ENCODE results near the gene KIAA0040.

The KIAA0040 gene

GRCh38 chr1:175210744-175211143, 18.2 kb upstream of the KIAA0040 start:
- Mint-ChIP-seq H3K4me3 (no peak overlapping the region), H3K27me3 (no peaks in the 10 kb centered on the region), H3K4me1 (ENCODE audit: low read depth) (peaks cover 59% of the 10 kb centered on the region), H3K27ac (peak overlapping the region; percentile 51), H3K36me3 (ENCODE audit: low read depth) (no peaks in the 10 kb centered on the region), H3K9me3 (peaks cover 5% of the 10 kb centered on the region)
- no peak for DNase-seq

DNA sequence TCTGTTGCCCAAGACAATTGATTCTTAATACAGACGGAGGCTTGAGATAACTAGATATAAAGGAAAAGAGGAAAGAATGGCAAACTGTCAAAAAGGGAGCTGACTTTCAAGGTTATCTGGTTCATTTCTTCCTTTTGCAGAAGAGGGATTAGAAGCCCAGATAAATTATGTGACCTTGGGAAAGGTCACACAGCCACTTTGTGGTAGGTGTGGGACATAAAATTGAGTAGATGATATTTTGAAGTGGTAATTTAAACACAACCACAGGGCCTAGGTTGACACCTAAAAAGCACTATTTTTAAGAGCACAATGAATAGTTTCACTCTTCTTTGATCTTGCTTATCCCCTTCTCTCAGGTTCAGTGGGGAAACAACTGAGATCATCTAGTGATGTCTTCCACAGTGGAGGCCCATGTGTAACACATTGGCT, 16.9 kb upstream of the KIAA0040 start:
- no peak for DNase-seq
- Mint-ChIP-seq H3K4me3 (peak overlapping the region; percentile 61), H3K4me1 (ENCODE audit: low read depth) (peaks cover 62% of the 10 kb centered on the region), H3K27me3 (no peaks in the 10 kb centered on the region), H3K9me3 (peaks cover 5% of the 10 kb centered on the region), H3K27ac (peak overlapping the region; percentile 89), H3K36me3 (ENCODE audit: low read depth) (no peaks in the 10 kb centered on the region)

DNA sequence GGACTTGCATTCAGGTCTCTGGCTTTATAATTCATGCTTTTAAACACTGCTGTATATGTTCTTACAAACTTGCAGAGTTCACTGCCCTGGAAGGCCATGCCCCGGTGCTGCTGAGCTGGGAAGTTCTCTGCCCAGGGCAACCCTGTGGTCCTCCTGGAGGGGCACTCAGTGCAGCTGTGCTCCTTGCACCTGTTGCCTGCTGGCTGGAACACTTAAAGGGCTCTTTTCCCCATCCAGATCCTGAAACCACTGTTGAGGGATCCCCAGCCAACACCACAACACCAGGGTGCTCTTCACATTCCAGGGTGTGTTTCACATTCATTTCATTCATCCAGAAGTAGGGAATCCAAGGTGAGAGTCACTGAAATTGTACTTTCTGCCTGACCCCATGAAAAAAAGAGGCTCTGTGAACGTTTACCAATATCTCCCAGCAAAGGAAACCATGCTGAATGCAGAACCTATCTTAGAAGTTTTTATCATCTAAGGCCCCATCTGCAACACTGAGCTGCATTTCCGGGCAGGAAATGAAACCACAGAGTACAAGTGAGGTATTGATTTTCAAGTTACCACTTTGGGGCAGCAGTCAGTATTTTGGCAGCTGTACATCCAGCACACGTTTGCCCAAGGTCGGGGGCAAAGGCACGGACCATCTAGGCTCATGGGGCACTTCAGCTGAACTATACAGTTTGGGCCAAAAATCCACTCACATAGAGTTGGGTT, 16.4 kb upstream of the KIAA0040 start:
- peaks cover 68% of the 10 kb centered on the region for H3K4me1 Mint-ChIP-seq (ENCODE audit: low read depth)
- H3K27ac Mint-ChIP-seq = peak overlapping the region; percentile 89
- H3K9me3 Mint-ChIP-seq = peaks cover 5% of the 10 kb centered on the region
- H3K4me3 Mint-ChIP-seq = peak overlapping the region; percentile 61
- H3K27me3 Mint-ChIP-seq = no peaks in the 10 kb centered on the region
- no peak for DNase-seq
- no peaks in the 10 kb centered on the region for H3K36me3 Mint-ChIP-seq (ENCODE audit: low read depth)

- H3K4me1 Mint-ChIP-seq (ENCODE audit: low read depth) = peaks cover 66% of the 10 kb centered on the region
- no peak overlapping the region for H3K27ac Mint-ChIP-seq
- no peak for DNase-seq
- H3K36me3 Mint-ChIP-seq (ENCODE audit: low read depth) = no peaks in the 10 kb centered on the region
- no peaks in the 10 kb centered on the region for H3K9me3 Mint-ChIP-seq
- no peak overlapping the region for H3K4me3 Mint-ChIP-seq
- no peaks in the 10 kb centered on the region for H3K27me3 Mint-ChIP-seq
Measured at GRCh38 chr1:175207971-175208370, 15.4 kb upstream of the KIAA0040 start.

DNA sequence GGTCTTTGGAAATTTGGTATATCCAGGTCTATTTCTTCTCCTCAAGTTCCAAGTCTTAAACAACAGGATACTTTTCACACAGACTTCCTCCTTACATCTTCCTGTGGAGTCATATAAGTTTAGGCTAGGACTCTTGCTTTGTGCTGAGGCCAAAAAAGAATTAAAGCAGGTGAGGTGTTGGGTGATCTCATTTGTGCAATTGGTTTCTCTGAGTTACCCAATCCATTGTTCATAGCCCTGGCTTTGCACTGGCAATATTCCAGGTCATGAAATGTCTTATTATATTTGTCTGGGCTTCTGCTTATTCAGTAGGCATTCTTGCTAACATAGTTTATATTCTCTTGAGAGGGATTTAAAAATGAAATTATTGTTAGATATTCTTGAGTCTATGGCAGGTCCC, 14.1 kb upstream of the KIAA0040 start:
- H3K36me3 Mint-ChIP-seq (ENCODE audit: low read depth) = no peaks in the 10 kb centered on the region
- no peaks in the 10 kb centered on the region for H3K27me3 Mint-ChIP-seq
- H3K9me3 Mint-ChIP-seq = no peaks in the 10 kb centered on the region
- no peak overlapping the region for H3K4me3 Mint-ChIP-seq
- DNase-seq = no peak
- no peak overlapping the region for H3K27ac Mint-ChIP-seq
- H3K4me1 Mint-ChIP-seq (ENCODE audit: low read depth) = peaks cover 56% of the 10 kb centered on the region

- no peaks in the 10 kb centered on the region for H3K27me3 Mint-ChIP-seq
- no peaks in the 10 kb centered on the region for H3K9me3 Mint-ChIP-seq
- no peaks in the 10 kb centered on the region for H3K36me3 Mint-ChIP-seq (ENCODE audit: low read depth)
- H3K27ac Mint-ChIP-seq = peak overlapping the region; percentile 72
- peaks cover 32% of the 10 kb centered on the region for H3K4me1 Mint-ChIP-seq (ENCODE audit: low read depth)
- H3K4me3 Mint-ChIP-seq = no peak overlapping the region
- no peak for DNase-seq
Measured at GRCh38 chr1:175204330-175204729, 11.8 kb upstream of the KIAA0040 start.

DNA sequence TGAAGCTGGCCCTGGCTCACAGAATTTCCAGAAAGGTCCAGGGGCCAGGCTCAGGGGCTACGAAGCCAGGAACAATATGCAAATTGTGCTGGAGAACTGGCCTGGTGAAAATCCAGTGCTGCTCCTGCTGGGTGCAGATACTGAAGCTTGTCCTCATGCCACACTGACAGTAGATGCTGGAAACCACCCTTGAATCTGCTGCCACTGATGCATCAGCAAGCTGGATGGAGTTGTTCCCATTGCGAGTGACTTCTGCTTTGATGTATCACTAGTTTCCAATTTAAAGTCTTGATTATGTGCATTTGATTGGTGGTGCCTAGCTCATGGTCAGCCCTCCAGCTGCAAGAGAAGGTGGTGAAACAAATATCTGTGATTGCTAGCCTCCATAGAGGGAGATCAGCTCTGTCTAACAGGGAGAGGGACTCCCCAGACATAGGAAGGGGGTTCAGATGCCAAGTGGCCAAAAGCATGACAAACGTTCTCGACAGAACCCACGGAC, 11.0 kb upstream of the KIAA0040 start:
- Mint-ChIP-seq H3K27me3 (no peaks in the 10 kb centered on the region), H3K9me3 (no peaks in the 10 kb centered on the region), H3K4me1 (ENCODE audit: low read depth) (peaks cover 25% of the 10 kb centered on the region), H3K27ac (no peak overlapping the region), H3K4me3 (no peak overlapping the region), H3K36me3 (ENCODE audit: low read depth) (no peaks in the 10 kb centered on the region)
- no peak for DNase-seq

GRCh38 chr1:175200678-175201521, 8.3 kb upstream of the KIAA0040 start:
- no peaks in the 10 kb centered on the region for H3K27me3 Mint-ChIP-seq
- H3K4me3 Mint-ChIP-seq = no peak overlapping the region
- no peak overlapping the region for H3K27ac Mint-ChIP-seq
- no peaks in the 10 kb centered on the region for H3K9me3 Mint-ChIP-seq
- H3K4me1 Mint-ChIP-seq (ENCODE audit: low read depth) = peaks cover 22% of the 10 kb centered on the region
- H3K36me3 Mint-ChIP-seq (ENCODE audit: low read depth) = no peaks in the 10 kb centered on the region
- DNase-seq = no peak

DNA sequence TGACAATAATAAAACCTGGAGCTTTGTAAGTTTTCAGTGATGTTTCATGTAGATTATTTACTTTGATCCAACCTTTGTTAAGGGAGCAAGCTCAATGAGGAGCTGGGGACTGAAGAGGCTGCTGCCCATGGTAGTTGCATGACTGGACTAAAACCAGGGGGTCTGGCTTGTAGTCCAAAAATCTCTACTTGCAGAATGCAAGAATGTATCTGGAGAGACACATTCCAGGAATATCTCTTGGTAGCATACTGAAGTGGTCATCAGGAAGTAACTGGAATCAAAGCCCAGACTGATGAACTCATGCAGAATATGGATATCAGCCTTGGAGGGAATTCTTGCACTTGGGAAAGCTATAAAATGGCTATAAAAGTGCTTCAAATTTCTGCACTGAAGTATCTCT, 5.8 kb upstream of the KIAA0040 start:
- Mint-ChIP-seq H3K27me3 (no peaks in the 10 kb centered on the region), H3K4me1 (ENCODE audit: low read depth) (peaks cover 18% of the 10 kb centered on the region), H3K36me3 (ENCODE audit: low read depth) (no peaks in the 10 kb centered on the region), H3K27ac (no peak overlapping the region), H3K4me3 (no peak overlapping the region), H3K9me3 (no peaks in the 10 kb centered on the region)
- no peak for DNase-seq

DNA sequence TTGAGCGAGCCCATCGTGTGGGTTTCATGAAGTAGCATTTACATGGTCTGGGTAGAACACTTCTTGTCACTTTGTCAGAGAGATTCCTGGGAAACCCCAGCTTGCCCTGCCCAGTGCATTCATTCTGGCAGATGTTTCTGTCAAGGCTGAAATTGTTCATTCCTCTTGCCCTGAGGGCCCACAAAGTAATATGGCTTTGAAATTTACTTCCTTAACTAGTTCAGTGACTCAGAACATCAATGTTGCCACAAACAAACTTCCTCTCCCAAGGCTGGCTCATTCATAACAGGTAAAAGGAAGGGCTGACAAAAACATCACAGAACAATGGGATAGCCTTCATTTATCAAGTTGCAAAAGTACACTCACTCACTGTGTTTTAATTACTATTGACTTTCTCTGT, 5.0 kb upstream of the KIAA0040 start:
- Mint-ChIP-seq H3K27ac (no peak overlapping the region), H3K27me3 (no peaks in the 10 kb centered on the region), H3K9me3 (no peaks in the 10 kb centered on the region), H3K4me1 (ENCODE audit: low read depth) (peaks cover 22% of the 10 kb centered on the region), H3K36me3 (ENCODE audit: low read depth) (no peaks in the 10 kb centered on the region), H3K4me3 (no peak overlapping the region)
- no peak for DNase-seq

DNA sequence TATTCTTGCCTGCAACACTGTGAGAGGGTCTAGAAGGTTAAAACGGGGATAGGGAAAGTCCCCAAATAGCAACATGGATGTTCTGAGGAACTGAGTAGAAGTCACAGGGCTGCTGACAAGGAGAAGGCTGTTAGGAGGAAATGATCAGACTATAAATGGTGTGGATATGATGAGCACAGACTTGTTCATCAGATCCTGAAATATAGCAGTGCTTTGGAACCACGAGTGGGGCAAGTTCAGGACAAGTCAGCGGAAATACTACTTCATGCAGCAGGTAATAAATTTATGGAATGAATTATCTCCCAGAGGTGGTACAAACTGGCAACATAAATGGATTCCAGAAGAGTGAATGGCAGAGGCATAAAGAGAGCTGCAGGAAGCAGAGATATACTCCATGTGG, 3.2 kb upstream of the KIAA0040 start:
- no peak overlapping the region for H3K4me3 Mint-ChIP-seq
- peaks cover 29% of the 10 kb centered on the region for H3K4me1 Mint-ChIP-seq (ENCODE audit: low read depth)
- no peak overlapping the region for H3K27ac Mint-ChIP-seq
- no peaks in the 10 kb centered on the region for H3K9me3 Mint-ChIP-seq
- no peaks in the 10 kb centered on the region for H3K27me3 Mint-ChIP-seq
- peaks cover 12% of the 10 kb centered on the region for H3K36me3 Mint-ChIP-seq (ENCODE audit: low read depth)
- DNase-seq = no peak

- no peak overlapping the region for H3K27ac Mint-ChIP-seq
- H3K4me3 Mint-ChIP-seq = no peak overlapping the region
- no peaks in the 10 kb centered on the region for H3K27me3 Mint-ChIP-seq
- no peaks in the 10 kb centered on the region for H3K9me3 Mint-ChIP-seq
- peaks cover 17% of the 10 kb centered on the region for H3K36me3 Mint-ChIP-seq (ENCODE audit: low read depth)
- DNase-seq = no peak
- H3K4me1 Mint-ChIP-seq (ENCODE audit: low read depth) = peaks cover 34% of the 10 kb centered on the region
Measured at GRCh38 chr1:175195281-175195680, 2.7 kb upstream of the KIAA0040 start.

DNA sequence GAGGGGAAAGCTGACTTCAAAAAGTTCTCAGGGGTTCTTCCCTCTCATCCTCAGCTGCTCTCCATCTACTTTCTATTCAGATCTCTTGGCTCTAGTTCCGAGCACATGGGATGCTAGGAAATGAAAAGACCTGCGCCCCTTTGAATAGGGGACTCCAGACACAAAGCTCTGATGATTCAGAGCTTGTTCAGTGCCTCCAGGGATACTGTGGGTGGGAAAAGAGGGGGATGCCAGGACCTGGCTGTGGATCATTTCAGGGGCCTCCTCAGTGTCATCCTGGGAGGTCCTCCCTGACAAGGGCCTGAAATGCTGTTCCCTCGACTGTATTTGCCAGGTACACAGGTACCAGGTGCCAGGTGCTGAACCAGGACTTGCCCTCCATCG, 943 bp upstream of the KIAA0040 start:
- H3K27me3 Mint-ChIP-seq = no peaks in the 10 kb centered on the region
- DNase-seq = no peak
- peak overlapping the region; percentile 97 for H3K4me3 Mint-ChIP-seq
- peaks cover 51% of the 10 kb centered on the region for H3K4me1 Mint-ChIP-seq (ENCODE audit: low read depth)
- H3K36me3 Mint-ChIP-seq (ENCODE audit: low read depth) = peaks cover 31% of the 10 kb centered on the region
- H3K27ac Mint-ChIP-seq = peak overlapping the region; percentile 90
- H3K9me3 Mint-ChIP-seq = no peaks in the 10 kb centered on the region

DNA sequence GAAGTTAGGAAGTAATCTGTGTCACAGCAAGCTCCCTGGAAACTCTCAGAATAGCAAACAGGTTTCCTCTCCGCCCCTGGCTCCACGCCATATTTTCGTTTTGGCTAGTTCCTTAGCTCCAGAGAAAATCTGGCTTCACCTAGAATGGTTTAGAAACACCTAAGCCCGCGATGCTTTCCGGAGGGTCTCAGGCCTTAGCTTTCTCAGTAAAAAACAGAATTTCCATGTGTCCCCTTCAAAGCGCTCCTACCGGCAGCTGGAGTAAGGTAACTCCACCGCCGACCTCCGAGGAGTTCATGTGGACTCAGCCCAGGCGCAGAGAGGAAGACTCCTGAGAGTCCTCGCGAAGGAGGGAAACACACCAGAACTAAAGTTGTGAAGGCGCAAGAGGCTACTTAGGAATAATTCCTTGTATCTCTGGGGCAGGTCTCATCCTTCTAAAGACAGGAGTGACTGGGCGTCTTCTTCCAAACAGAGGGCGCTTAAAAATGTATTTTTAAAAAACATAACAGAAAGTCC, 406 bp downstream of the KIAA0040 start:
- Mint-ChIP-seq H3K36me3 (ENCODE audit: low read depth) (peaks cover 44% of the 10 kb centered on the region), H3K27me3 (no peaks in the 10 kb centered on the region), H3K9me3 (no peaks in the 10 kb centered on the region), H3K27ac (peak overlapping the region; percentile 95), H3K4me3 (peak overlapping the region; percentile 97), H3K4me1 (ENCODE audit: low read depth) (peaks cover 57% of the 10 kb centered on the region)
- DNase-seq = peak; percentile 67

DNA sequence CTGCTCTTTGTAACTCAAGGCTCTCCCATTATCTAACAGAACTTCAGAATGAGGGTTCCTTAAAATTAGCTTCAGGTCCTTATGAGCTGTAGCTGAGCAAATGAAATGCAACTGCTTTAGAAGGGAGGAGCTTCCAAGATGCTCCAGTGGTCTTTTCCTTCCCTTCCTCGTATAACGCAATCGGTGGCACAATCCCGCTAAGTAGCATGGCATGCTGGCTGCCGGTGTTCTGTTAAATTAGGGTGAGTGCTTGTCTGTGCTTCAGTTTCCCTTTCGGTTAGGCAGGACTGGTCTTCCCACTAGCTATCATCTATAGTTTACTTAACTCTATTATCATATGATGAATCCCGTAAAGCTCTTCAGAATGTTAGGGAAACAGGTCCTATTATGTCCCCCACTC, 917 bp downstream of the KIAA0040 start:
- peaks cover 62% of the 10 kb centered on the region for H3K4me1 Mint-ChIP-seq (ENCODE audit: low read depth)
- no peaks in the 10 kb centered on the region for H3K9me3 Mint-ChIP-seq
- no peaks in the 10 kb centered on the region for H3K27me3 Mint-ChIP-seq
- H3K27ac Mint-ChIP-seq = peak overlapping the region; percentile 95
- DNase-seq = no peak
- H3K36me3 Mint-ChIP-seq (ENCODE audit: low read depth) = peaks cover 49% of the 10 kb centered on the region
- peak overlapping the region; percentile 97 for H3K4me3 Mint-ChIP-seq

Data from activated T-cell treated with anti-CD3 and anti-CD28 coated beads, Interleukin-2, amount 50 U/mL, for 24 hours (primary cell).